Upper lobe of left lung (tissue), 4 donors: ENCODE data around the gene SNX13.

Experiments used
- CTCF ChIP-seq, 6 experiments: fragments of 450-650 bp in 4 of 6; fragments of 200-600 bp in 2 of 6; sonication (generic) in 2 of 6; IDR thresholded peaks; one replicate each; pipeline ENCODE4 v1.5.1; 2016 to 2019; ENCODE audit warnings: antibody characterized with exemption in 6 of 6
- EP300 ChIP-seq, 4 donors: sonication (generic); formaldehyde crosslinking; IDR thresholded peaks; one replicate each; pipeline ENCODE4 v1.5.1; 2017; ENCODE audit warnings: antibody characterized with exemption in 4 of 4, control low read depth in 2 of 4
- POLR2A ChIP-seq, 4 donors: fragments of 450-650 bp; IDR thresholded peaks; one replicate each; pipeline ENCODE4 v1.5.1; 2016 to 2017; ENCODE audit warnings: antibody characterized with exemption in 4 of 4, mild to moderate bottlenecking in 2 of 4
- POLR2AphosphoS5 ChIP-seq, 2 donors: sonication (generic); formaldehyde crosslinking; IDR thresholded peaks; one replicate each; pipeline ENCODE4 v1.5.1; 2017; ENCODE audit warnings: antibody characterized with exemption in 2 of 2

GRCh38 chr7:17769918-17770317 lies 170.4 kb downstream of the SNX13 start:
- TF ChIP-seq CTCF (IDR thresholded peaks at IDR 0.05): peak; percentile 12 to 63 (median 52)
- TF ChIP-seq POLR2A (IDR thresholded peaks at IDR 0.05): no peak
- no peak for TF ChIP-seq EP300 (IDR thresholded peaks at IDR 0.05)
- TF ChIP-seq POLR2AphosphoS5 (IDR thresholded peaks at IDR 0.05): no peak
